ENCODE results near the gene ZNF267.

DNA sequence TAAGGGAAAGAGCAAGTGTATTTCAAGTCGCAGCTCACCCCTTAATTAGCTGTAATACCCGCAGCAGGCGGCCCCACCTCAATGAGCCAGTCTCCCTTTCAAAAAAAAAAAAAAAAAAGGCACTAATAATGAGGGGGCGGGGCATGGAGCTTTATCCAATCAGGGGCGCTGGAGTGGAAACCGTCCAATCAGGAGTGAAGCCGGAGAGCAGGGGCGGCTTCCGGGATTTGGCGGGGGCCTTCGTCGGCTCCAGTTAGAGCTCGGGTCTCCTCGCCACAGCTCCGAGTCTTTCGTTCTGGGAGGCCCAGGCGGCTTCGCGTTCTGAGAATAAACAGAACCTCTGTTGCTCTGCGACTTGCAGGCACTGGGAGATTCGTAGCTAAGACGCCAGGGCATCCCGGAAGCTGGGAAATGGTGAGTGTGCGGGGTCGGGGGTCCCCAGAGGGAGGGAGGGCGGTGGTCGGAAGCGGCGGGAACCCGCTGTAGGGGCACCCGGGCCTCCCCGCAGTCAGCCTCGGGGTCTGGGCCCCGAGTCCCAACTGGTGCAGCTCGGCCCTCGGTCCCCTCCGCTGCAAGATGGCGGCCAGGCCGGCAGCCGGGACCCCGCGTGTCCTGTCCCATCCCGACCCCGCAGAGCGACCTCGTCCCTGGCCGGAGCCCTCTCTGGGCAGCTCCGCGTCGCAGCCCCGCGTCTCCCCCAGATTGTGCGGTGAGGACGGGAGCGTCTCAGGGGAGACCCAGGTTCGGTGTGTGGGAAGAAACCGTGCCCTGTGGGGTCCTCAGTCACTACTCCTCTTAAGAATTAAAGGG lies at the start of gene ZNF267:
- TF ChIP-seq, protein P1, sequence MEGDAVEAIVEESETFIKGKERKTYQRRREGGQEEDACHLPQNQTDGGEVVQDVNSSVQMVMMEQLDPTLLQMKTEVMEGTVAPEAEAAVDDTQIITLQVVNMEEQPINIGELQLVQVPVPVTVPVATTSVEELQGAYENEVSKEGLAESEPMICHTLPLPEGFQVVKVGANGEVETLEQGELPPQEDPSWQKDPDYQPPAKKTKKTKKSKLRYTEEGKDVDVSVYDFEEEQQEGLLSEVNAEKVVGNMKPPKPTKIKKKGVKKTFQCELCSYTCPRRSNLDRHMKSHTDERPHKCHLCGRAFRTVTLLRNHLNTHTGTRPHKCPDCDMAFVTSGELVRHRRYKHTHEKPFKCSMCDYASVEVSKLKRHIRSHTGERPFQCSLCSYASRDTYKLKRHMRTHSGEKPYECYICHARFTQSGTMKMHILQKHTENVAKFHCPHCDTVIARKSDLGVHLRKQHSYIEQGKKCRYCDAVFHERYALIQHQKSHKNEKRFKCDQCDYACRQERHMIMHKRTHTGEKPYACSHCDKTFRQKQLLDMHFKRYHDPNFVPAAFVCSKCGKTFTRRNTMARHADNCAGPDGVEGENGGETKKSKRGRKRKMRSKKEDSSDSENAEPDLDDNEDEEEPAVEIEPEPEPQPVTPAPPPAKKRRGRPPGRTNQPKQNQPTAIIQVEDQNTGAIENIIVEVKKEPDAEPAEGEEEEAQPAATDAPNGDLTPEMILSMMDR (IDR thresholded peaks at IDR 0.05; ENCODE audit: low read depth, low read length, poor library complexity, severe bottlenecking), result no peak
- no peak for TF ChIP-seq EZH2phosphoT487 (IDR thresholded peaks at IDR 0.05; ENCODE audit: borderline replicate concordance, low read length)
